AG08396 (cell line): ENCODE data around the gene PSMD13.
"Not testable (repeated sequence)": the region's sequence is repeated elsewhere in the genome, so short reads cannot be mapped to it uniquely, and the experiment has no call there.

Experiments
- DNase-seq: peaks from one replicate; pipeline ENCODE4 v3.0.0; 2012; ENCODE audit warnings: low spot score, mixed read lengths

The PSMD13 gene

DNA sequence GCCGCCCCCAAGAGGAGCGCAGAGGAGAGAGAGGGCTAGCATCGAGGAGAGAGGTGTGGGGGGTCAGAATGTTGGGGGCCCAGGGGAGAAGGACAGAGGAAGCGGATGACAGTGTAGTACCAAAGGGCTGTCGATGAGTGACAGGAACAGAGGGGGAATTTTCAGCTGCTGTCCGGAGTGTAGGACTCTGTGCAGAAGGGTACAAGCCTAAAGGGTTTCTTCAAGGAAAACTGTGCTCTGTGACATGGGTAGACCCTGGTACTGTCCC is 36.1 kb downstream of the PSMD13 start:
- DNase-seq: no peak

DNA sequence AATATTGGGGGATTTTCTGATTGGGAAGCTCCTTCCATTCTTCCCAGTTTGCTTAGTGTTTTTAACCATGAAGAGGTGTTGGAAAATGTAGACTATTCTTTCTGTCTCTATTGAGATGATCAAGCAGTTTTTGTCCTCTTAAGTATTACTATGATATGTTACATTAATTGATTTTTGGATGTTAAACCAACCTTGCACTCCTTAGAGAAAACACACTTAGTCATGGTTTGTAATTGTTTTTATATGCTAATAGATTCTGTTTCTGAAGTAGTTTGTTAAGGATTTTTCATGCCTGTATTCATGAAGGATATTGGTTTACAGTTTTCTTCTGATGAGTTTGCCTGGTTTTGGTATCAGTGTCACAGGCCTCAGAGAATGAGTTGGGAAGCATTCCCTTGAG is 39.4 kb downstream of the PSMD13 start:
- DNase-seq: no peak

DNA sequence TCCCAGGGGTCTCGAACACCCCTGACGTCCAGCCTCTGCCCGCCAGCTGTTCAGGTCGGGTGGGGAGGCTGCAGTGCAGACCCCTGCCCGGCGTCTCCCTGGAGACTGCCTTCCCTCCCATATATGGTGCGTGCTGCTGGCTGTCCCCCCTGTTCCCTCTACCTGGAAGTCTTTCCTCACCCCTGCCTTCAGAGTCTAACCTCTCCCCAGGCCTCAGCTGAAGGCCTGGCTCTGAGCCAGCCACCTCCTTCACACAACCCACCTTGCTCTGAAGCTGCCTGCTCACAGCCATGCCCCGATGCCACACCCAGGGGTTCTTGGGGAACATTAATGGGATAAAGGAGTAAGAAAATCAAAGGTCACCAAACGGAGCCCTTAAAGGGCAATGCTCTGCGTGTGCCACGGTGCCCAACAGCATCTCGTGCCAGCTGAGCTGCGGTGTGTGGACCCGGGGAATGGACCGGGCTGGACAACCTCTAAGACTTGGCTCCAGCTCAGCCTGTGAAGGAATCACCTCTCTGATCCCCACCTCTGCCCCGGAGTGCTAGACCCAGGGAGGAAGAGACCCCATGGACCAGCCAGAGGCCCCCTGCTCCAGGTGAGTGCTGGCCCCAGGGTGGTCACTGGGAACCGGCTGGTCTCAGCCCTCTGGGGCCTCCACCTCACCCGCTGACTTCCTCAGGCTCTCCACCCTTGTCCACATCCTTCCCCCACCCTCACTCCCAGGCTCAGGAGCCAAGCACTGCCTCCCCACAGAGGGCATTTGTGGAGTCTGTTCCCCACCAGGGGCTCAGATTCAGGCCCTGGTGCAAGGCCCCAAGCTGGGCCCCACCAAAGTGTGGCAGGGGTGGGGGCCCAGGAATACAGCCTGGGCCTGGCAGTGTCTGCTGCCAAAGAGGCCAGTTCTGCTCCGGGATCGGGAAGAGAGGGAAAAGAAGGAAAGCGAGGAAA is 41.5 kb downstream of the PSMD13 start, which contains the start of gene NLRP6:
TSS of gene NLRP6 (plus strand) at position 407 of the 951 bp plus-strand sequence. CDS start at position 570, 163 bp downstream.
- DNase-seq: no peak

DNA sequence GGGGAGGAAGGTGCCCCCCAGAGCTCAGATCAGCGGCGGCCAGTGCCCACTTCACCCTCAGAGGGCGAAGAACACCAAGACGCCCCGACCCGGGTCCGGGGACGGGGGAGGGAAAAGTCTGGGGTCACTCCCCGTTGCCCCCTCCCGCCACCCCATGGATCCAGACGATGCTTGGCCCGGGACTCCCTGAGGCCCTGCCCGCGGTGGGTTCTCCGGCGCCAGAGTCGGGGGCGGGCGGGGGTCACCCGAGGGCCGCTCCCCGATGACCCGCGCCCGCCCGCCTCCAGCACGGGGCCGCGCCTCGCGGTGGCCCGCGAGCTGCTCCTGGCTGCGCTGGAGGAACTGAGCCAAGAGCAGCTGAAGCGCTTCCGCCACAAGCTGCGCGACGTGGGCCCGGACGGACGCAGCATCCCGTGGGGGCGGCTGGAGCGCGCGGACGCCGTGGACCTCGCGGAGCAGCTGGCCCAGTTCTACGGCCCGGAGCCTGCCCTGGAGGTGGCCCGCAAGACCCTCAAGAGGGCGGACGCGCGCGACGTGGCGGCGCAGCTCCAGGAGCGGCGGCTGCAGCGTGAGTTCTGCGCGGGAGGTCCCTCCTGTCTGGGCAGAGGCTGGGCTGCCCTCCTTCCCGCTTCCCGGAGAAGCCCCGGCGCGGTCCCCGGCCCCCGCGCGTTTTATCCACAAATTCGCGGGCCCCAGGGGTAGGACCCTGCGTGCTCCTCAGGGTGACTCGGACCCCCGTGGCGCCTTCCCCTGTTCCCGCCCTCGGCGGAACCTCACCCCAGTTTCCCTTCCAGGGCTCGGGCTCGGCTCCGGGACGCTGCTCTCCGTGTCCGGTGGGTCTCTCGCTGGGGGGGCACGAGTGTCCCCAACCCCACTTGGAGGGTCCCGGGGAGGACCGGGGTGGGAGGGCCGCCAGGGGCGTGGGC is 42.5 kb downstream of the PSMD13 start:
- no peak for DNase-seq

DNA sequence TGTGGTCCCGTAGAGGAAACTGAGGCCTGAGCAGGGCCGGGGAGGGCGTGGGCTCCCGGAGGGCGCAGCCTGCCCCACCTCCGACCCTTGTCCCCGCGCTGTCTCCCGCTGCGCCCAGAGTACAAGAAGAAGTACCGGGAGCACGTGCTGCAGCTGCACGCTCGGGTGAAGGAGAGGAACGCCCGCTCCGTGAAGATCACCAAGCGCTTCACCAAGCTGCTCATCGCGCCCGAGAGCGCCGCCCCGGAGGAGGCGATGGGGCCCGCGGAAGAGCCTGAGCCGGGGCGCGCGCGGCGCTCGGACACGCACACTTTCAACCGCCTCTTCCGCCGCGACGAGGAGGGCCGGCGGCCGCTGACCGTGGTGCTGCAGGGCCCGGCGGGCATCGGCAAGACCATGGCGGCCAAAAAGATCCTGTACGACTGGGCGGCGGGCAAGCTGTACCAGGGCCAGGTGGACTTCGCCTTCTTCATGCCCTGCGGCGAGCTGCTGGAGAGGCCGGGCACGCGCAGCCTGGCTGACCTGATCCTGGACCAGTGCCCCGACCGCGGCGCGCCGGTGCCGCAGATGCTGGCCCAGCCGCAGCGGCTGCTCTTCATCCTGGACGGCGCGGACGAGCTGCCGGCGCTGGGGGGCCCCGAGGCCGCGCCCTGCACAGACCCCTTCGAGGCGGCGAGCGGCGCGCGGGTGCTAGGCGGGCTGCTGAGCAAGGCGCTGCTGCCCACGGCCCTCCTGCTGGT is 43.4 kb downstream of the PSMD13 start:
- DNase-seq: peak; percentile 61

DNA sequence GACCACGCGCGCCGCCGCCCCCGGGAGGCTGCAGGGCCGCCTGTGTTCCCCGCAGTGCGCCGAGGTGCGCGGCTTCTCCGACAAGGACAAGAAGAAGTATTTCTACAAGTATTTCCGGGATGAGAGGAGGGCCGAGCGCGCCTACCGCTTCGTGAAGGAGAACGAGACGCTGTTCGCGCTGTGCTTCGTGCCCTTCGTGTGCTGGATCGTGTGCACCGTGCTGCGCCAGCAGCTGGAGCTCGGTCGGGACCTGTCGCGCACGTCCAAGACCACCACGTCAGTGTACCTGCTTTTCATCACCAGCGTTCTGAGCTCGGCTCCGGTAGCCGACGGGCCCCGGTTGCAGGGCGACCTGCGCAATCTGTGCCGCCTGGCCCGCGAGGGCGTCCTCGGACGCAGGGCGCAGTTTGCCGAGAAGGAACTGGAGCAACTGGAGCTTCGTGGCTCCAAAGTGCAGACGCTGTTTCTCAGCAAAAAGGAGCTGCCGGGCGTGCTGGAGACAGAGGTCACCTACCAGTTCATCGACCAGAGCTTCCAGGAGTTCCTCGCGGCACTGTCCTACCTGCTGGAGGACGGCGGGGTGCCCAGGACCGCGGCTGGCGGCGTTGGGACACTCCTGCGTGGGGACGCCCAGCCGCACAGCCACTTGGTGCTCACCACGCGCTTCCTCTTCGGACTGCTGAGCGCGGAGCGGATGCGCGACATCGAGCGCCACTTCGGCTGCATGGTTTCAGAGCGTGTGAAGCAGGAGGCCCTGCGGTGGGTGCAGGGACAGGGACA is 44.1 kb downstream of the PSMD13 start:
- DNase-seq: no peak

DNA sequence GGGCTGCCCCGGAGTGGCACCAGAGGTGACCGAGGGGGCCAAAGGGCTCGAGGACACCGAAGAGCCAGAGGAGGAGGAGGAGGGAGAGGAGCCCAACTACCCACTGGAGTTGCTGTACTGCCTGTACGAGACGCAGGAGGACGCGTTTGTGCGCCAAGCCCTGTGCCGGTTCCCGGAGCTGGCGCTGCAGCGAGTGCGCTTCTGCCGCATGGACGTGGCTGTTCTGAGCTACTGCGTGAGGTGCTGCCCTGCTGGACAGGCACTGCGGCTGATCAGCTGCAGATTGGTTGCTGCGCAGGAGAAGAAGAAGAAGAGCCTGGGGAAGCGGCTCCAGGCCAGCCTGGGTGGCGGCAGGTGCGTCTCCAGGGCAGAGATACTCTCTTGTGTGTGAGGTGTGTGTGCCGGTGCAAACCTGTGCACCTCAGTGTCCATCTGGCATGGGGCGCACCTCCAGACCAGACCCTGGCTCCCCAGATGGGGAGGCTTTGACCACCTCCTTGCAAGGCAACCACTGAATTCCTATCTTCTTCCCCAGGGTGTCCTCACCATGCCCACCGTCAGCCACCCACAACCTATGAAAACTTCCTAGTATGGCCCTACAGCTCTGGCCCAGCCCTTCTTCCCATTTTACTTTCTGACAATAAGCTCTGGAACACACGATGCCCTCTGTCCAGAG is 44.8 kb downstream of the PSMD13 start:
- no peak for DNase-seq

DNA sequence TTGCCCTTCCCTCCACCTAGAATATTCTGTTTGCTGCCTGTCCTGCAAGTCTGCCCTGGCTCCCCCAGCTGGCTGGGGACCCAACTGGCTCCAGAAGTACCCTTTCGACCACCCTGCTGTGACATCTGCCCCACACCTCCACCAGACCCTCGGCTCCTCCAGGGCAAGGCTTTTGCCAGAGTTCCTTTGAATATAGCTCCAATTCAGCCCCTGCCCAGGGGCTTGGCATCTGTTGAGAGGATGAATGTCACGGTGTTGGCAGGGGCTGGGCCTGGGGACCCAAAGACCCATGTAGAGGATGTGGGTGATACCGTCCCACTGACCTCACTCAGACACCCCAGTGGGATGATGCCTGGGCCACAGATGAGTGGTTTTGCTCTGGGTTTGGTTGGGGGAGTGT is 45.4 kb downstream of the PSMD13 start:
- no peak for DNase-seq

DNA sequence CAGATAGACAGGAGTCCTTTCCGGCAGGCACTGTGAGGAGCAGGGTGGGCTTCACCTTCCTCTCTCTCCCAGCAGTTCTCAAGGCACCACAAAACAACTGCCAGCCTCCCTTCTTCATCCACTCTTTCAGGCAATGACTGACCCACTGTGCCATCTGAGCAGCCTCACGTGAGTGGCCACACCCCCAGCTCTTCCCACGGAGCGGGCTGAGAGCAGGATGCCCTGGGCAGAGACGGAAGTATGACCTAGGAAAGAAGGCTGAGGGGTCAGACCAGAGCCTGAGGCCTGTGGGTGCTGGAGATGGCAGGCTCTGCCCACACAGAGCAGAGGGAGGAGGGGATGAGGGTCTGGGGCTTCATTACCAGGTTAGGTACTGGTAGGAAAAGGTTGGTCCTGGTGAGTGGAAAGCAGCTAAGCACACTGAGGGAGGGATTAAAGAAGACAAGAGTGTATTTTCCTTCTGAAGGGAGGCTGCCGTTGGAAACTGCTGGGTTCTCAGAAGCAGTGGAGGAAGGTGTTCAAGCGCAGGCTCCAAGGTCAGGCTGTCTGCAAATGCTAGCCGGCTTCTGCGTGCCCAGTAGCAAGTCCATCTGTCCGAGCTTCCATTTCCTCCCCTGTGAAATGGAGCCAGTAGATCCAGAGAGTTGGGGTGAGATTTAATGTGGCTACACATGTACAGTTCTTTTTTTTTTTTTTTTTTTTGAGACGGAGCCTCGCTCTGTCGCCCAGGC is 46.0 kb downstream of the PSMD13 start:
- no peak for DNase-seq

DNA sequence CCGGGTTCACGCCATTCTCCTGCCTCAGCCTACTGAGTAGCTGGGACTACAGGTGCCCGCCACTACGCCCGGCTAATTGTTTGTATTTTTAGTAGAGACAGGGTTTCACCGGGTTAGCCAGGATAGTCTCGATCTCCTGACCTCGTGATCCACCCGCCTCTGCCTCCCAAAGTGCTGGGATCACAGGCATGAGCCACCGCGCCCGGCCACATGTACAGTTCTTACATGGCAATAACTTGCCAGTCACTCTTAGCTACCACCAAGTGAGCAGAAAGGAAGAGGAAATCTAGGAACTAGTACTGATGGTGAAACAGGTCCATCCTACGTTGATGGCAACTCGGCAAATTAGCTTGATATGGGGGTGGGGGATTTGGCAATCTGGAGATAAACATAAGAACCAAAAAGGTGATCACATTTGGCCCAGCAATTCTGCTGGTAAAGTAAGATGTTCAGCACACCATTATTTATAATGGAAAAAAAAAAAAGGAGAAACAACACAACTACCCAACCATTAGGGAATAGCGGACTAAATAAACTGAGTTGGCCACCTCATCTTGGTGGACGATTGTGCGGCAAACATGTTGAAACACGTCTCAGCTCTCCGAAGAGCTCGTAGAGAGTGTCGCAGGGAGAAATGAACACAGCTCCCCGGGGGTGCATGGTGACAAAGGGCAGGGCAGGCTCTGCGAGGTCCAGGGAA is 46.8 kb downstream of the PSMD13 start:
- DNase-seq: no peak

DNA sequence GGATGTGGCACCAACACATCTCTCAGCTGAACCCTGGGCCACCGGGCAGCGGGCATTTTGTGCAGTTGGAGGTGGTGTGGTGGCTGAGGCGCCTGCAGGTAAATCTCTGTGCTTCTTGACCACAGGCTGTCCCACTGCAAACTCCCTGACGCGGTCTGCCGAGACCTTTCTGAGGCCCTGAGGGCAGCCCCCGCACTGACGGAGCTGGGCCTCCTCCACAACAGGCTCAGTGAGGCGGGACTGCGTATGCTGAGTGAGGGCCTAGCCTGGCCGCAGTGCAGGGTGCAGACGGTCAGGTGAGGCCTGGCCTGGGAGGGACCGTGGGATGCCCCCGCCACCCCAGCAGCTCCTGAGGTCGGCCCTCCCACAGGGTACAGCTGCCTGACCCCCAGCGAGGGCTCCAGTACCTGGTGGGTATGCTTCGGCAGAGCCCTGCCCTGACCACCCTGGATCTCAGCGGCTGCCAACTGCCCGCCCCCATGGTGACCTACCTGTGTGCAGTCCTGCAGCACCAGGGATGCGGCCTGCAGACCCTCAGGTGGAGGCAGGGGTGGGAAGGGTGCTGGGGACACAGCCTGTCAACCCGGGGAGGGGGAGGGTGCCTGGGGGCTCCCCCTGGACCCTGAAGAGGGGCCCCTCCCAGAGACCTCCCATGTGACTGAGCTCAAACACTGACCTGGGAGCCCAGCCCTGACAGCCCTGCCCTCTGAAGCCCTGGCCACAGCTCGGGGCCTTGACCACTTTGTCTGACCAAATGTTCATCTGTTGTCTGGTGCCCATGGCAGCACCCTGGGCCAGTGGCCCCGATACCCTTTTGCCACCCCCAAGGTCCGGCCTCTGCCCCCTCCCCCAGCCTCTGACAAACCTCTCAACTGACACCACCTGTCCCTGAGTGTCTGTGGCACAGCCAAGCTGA is 47.6 kb downstream of the PSMD13 start:
- no peak for DNase-seq

DNA sequence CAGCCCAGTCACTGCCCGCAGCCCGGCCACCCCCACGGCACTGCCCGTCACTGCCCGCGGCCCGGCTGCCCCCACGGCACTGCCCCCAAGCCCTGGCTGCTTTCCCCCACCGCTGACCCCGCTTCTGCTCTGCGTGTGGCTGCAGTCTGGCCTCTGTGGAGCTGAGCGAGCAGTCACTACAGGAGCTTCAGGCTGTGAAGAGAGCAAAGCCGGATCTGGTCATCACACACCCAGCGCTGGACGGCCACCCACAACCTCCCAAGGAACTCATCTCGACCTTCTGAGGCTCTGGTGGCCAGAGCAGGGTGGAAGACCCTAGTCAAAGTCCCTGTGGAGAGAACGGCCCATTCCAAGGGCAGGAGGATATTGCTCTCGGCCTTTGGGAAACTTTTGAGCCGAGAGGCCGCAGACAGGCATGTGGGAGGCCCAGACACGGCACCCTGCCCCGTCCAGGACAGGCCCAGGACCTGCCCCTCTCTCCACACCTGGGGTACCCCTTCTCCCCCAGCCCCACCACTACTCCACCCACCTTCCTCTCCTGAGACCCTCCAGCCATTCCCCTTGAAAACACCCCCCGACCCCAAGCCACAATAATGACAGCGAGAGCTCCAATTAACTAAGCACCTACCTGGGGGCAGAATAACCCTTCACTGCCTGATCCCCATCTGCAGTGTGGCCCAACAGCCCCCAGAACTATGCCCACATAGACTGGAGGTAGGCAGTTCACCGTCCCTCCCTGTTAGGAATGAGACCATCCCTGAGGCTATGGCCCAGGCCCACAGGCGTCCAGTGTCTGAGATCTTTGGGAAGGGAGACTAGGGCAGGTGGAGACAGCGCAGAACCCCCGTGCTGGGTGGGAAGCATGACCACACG is 48.5 kb downstream of the PSMD13 start:
- DNase-seq: no peak

DNA sequence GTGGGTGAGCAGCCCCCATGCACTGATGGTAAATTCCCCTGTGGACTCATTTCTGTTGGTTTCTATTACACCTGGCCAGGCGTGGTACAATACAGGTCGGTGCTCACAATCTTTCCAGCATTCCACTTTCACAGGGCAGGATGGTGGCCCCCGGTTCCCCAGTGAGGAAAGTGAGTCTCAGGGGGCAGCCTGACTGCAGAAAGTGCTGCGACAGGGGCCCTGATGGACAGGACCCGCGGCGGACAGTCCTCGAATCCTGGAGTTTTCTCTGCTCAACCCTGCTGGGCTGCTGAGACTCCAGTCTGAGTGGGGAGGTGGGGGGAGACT is 49.1 kb downstream of the PSMD13 start:
- DNase-seq: no peak

DNA sequence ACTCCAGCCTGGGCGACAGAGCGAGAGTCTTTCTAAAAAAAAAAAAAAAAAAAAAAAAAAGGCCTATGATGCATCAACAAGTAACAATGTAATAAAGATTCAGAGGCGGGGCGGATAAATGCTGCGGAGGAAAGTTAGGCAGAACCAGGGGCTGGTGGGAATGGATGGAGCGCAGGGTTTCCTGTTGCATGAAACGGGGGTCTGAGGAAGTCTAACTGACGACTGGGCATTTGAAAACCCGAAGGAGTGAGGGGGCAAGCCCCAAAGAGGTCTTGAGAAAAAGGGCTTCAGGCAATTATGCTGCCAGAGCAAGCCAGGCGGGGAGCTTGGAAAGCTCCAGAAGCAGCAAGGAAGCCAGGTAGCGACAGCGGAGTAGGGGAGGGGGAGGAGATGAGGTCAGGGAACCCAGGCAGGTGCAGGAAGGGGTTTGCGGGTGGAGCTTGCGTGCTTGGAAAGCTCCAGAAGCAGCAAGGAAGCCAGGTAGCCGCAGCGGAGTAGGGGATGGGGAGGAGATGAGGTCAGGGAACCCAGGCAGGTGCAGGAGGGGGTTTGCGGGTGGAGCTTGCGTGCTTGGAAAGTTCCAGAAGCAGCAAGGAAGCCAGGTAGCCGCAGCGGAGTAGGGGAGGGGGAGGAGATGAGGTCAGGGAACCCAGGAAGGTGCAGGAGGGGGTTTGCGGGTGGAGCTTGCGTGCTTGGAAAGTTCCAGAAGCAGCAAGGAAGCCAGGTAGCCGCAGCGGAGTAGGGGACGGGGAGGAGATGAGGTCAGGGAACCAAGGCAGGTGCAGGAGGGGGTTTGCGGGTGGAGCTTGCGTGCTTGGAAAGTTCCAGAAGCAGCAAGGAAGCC is 50.4 kb downstream of the PSMD13 start:
- not testable (repeated sequence) for DNase-seq

DNA sequence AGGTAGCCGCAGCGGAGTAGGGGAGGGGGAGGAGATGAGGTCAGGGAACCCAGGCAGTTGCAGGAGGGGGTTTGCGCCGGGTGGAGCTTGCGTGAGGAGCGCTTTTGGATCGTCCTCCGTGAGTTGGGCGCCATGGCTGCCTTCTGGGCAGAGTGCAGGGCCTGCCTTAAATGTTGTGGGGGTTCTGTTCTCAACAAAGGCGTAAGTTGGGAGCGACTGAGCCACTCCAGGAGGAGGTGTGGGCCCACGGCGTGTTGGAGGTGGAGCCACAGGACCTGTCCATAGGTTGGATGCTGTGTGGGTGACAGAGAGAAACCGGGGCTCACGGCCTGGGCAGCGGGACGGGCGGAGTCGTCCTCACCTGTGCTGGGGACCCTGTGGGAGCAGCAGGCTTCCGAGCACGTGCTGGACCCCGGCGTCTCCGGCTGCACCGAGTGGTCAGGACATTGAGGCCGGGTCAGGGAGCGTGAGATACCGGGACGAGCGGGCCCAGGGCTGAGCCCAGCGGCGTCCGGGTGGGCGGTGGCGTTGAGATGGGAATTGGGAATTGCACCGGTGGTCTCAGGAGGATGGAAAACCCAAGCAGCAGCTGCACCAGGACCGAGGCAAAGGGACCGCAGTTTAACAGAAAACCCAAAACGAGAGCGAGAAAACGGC is 51.2 kb downstream of the PSMD13 start:
- DNase-seq: no peak
